CD4-positive, alpha-beta T cell treated with Interleukin-6 for 4 hours (primary cell): ENCODE data around the gene FNIP2.
"Not testable (repeated sequence)": the region's sequence is repeated elsewhere in the genome, so short reads cannot be mapped to it uniquely, and the experiment has no call there.

Source experiments
- DNase-seq: peaks from one replicate; pipeline ENCODE4 v3.0.0-alpha.2; 2020; ENCODE audit warnings: mixed read lengths

Gene FNIP2

DNA sequence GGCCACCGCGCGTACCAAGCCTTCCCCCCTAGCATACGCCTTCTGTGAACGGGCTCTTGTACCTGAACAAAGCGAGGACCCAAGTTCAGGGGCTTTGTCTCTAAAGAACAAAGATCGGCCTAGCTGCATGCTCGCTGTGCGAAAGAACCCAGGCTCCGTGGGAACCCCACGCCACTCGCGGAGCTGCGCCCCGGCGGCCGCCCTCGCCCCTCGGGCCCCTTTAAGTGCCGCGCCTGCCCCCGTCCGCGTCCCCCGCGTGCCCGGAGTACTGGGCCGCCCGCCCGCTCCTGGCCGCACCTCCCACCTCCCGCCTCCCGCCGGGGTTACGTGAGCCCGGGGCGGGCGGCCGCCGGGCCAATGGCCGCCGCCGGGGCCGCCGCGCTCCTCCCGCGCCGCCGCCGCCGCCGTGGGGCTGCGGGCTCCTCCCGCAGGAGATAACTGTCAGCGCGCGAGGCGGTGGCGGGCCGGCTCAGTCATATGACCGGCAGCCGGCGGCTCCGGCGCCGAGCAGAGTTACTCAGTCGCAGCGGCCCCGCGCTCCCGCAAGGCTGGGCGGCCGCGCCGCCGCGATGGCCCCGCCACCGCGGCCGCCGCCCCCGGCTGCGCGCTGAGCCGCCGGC is at the start of gene FNIP2:
Gene FNIP2 (plus strand): TSS at position 472 of the 620 bp plus-strand sequence. CDS start 187 bp downstream, outside the sequence.
- DNase-seq = peak; percentile 81

GRCh38 chr4:158721680-158722079 is 47.1 kb upstream of the FNIP2 start:
- no peak for DNase-seq

GRCh38 chr4:158722291-158722916 is 46.4 kb upstream of the FNIP2 start:
- no peak for DNase-seq

- DNase-seq = peak; percentile 83
Measured at GRCh38 chr4:158722917-158723793, 45.7 kb upstream of the FNIP2 start, which contains the start of gene PPID. Gene PPID, minus strand, starts transcription at chr4:158723396. Its CDS starts 108 bp downstream, at chr4:158723288.

- no peak for DNase-seq
Measured at GRCh38 chr4:158724637-158725036, 44.2 kb upstream of the FNIP2 start.

DNA sequence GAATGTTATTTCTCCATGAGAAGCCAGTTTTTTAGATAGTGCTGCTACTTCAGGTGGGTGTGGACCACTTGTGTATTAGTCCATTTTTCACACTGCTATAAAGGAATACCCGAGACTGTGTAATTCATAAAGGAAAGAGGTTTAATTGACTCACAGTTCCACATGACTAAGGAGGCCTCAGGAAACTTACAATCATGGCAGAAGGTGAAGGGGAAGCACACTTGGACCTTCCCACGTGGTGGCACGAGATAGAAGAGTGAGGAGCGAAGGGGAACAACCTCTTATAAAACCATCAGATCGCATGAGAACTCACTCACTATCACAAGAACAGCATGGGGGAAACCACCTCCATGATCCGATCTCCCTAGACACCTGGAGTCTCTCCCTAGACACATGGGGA is 42.2 kb upstream of the FNIP2 start:
- no peak for DNase-seq

- no peak for DNase-seq
Measured at GRCh38 chr4:158728236-158728635, 40.6 kb upstream of the FNIP2 start.

- DNase-seq = peak; percentile 56
Measured at GRCh38 chr4:158729716-158730559, 38.9 kb upstream of the FNIP2 start.

GRCh38 chr4:158738866-158739265 is 30.0 kb upstream of the FNIP2 start:
- no peak for DNase-seq

DNA sequence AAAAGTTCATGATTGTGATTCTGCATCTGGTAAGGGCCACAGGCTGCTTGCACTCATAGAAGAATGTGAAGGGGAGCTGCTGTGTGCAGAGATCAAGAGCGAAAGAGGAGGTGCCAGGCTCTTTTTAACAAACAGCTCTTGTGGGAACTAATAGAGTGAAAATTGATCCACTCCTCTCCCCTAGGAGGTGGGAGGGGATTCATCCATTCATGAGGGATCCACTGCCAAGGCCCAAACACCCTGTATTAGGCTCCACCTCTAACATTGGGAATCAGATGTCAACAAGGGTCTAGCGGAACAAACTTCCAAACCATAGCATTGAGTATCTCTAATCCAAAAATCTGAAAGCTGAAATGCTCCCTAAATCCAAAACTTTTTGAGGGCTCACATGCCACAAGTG is 29.2 kb upstream of the FNIP2 start:
- DNase-seq = no peak

- no peak for DNase-seq
Measured at GRCh38 chr4:158741326-158742021, 27.4 kb upstream of the FNIP2 start.

- not testable (repeated sequence) for DNase-seq
Measured at GRCh38 chr4:158746537-158746936, 22.3 kb upstream of the FNIP2 start.

GRCh38 chr4:158750379-158750778 is 18.4 kb upstream of the FNIP2 start:
- no peak for DNase-seq

GRCh38 chr4:158754385-158755180 is 14.2 kb upstream of the FNIP2 start:
- DNase-seq = no peak

- DNase-seq = not testable (repeated sequence)
Measured at GRCh38 chr4:158755819-158756218, 13.0 kb upstream of the FNIP2 start.

- DNase-seq = no peak
Measured at GRCh38 chr4:158756588-158756987, 12.2 kb upstream of the FNIP2 start.

GRCh38 chr4:158758142-158758541 is 10.7 kb upstream of the FNIP2 start:
- no peak for DNase-seq

DNA sequence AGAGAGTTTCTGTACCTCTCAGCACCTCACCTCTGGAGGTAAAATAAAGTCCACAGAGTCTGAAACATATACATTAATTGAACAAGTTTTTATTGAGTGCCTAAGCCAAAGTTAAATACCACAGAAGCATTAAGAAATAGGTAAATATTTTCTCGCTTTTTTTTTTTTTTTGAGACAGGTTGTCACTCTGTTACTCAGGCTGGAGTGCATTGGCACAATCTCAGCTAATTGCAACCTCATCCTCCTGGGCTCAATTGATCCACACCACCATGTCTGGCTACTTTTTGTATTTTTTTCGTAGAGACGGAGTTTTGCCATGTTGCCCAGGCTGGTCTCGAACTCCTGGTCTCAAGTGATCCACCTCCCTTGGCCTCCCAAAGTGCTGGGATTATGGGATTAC is 10.1 kb upstream of the FNIP2 start:
- DNase-seq = no peak

GRCh38 chr4:158759539-158759938 is 9.3 kb upstream of the FNIP2 start:
- DNase-seq = not testable (repeated sequence)

DNA sequence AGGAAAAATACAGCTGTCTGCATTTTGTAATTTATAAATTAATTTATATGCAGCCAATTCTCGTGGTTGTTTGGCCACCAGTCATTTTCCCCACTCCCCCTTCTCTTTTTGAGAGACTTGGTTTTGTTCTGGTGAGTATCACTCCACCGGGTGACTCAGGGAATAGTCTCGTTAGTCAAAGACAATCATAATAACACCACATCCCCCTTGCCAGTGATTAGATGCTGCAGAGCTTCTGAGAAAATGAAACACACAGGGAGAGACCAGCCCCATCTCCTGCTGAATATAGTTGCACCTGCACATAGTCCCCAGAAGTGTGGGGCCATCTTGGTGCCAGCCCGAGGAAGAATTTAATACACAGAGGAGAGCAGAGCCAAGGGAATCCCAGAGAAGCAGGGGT is 8.0 kb upstream of the FNIP2 start:
- DNase-seq = no peak

GRCh38 chr4:158762553-158762952 is 6.3 kb upstream of the FNIP2 start:
- DNase-seq = no peak
